HEK293 (cell line): ENCODE data around the gene C2.

ENCODE experiments used
- HOXC10 ChIP-seq: sonication (generic); formaldehyde crosslinking; IDR thresholded peaks from 2 replicates; pipeline ENCODE4 v1.8.1; 2023; ENCODE audit warnings: mild to moderate bottlenecking, missing genetic modification reagents
- IKZF3 ChIP-seq: fragments of 450-650 bp; IDR thresholded peaks from 2 replicates; pipeline ENCODE4 v1.5.0; 2018; ENCODE audit warnings: missing biosample characterization, mild to moderate bottlenecking, missing genetic modification characterization, moderate library complexity
- KLF16 ChIP-seq: fragments of 450-650 bp; formaldehyde crosslinking; IDR thresholded peaks from 2 replicates; pipeline ENCODE4 v1.5.1; 2017; ENCODE audit warnings: missing biosample characterization, missing genetic modification characterization
- KLF9 ChIP-seq: fragments of 450-650 bp; formaldehyde crosslinking; IDR thresholded peaks from 2 replicates; pipeline ENCODE4 v1.5.1; 2016; ENCODE audit warnings: missing biosample characterization, missing genetic modification characterization, low read depth
- PRDM4 ChIP-seq: fragments of 450-650 bp; formaldehyde crosslinking; IDR thresholded peaks from 2 replicates; pipeline ENCODE4 v1.5.1; 2017; ENCODE audit warnings: missing biosample characterization, missing genetic modification characterization
- ZBTB8A ChIP-seq: fragments of 450-650 bp; formaldehyde crosslinking; IDR thresholded peaks from 2 replicates; pipeline ENCODE4 v1.5.1; 2016; ENCODE audit warnings: missing biosample characterization, missing genetic modification characterization
- ZFP41 ChIP-seq: fragments of 450-650 bp; formaldehyde crosslinking; IDR thresholded peaks from 2 replicates; pipeline ENCODE4 v1.5.1; 2016; ENCODE audit warnings: missing biosample characterization, missing genetic modification characterization, borderline replicate concordance
- ZNF132 ChIP-seq: fragments of 450-650 bp; formaldehyde crosslinking; IDR thresholded peaks from 2 replicates; pipeline ENCODE4 v1.5.1; 2017; ENCODE audit warnings: missing biosample characterization, missing genetic modification characterization, borderline replicate concordance
- ZNF18 ChIP-seq: fragments of 450-650 bp; formaldehyde crosslinking; IDR thresholded peaks from 2 replicates; pipeline ENCODE4 v1.5.1; 2016; ENCODE audit warnings: missing biosample characterization, missing genetic modification characterization
- ZNF184 ChIP-seq: fragments of 450-650 bp; IDR thresholded peaks from 2 replicates; pipeline ENCODE4 v1.5.1; 2018; ENCODE audit warnings: missing biosample characterization, mild to moderate bottlenecking, missing genetic modification characterization
- ZNF214 ChIP-seq: fragments of 450-650 bp; formaldehyde crosslinking; IDR thresholded peaks from 2 replicates; pipeline ENCODE4 v1.5.1; 2017; ENCODE audit warnings: missing biosample characterization, mild to moderate bottlenecking, missing genetic modification characterization, borderline replicate concordance
- ZNF24 ChIP-seq: fragments of 450-650 bp; formaldehyde crosslinking; IDR thresholded peaks from 2 replicates; pipeline ENCODE4 v1.5.1; 2016; ENCODE audit warnings: missing biosample characterization, missing genetic modification characterization
- ZNF335 ChIP-seq: fragments of 450-650 bp; formaldehyde crosslinking; conservative IDR thresholded peaks from 2 replicates; pipeline ENCODE4 v1.5.1; 2016; ENCODE audit warnings: missing biosample characterization, missing genetic modification characterization
- ZNF354C ChIP-seq: fragments of 450-650 bp; formaldehyde crosslinking; IDR thresholded peaks from 2 replicates; pipeline ENCODE4 v1.5.1; 2016; ENCODE audit warnings: missing biosample characterization, missing genetic modification characterization, low read depth, borderline replicate concordance
- ZNF404 ChIP-seq: fragments of 450-650 bp; formaldehyde crosslinking; IDR thresholded peaks from 2 replicates; pipeline ENCODE4 v1.5.1; 2017; ENCODE audit warnings: missing biosample characterization, missing genetic modification characterization
- ZNF416 ChIP-seq: fragments of 450-650 bp; formaldehyde crosslinking; IDR thresholded peaks from 2 replicates; pipeline ENCODE4 v1.5.1; 2016; ENCODE audit warnings: missing biosample characterization, missing genetic modification characterization
- ZNF433 ChIP-seq: fragments of 450-650 bp; formaldehyde crosslinking; IDR thresholded peaks from 2 replicates; pipeline ENCODE4 v1.5.1; 2016; ENCODE audit warnings: missing biosample characterization, missing genetic modification characterization, low read depth
- ZNF449 ChIP-seq: fragments of 450-650 bp; formaldehyde crosslinking; IDR thresholded peaks from 2 replicates; pipeline ENCODE4 v1.5.1; 2017; ENCODE audit warnings: missing biosample characterization, mild to moderate bottlenecking, missing genetic modification characterization, moderate library complexity
- ZNF513 ChIP-seq: fragments of 450-650 bp; IDR thresholded peaks from 2 replicates; pipeline ENCODE4 v1.5.1; 2018; ENCODE audit warnings: missing biosample characterization, missing genetic modification characterization
- ZNF544 ChIP-seq: fragments of 450-650 bp; formaldehyde crosslinking; IDR thresholded peaks from 2 replicates; pipeline ENCODE4 v1.5.0; 2017; ENCODE audit warnings: missing biosample characterization, missing genetic modification characterization
- ZNF548 ChIP-seq: fragments of 450-650 bp; formaldehyde crosslinking; IDR thresholded peaks from 2 replicates; pipeline ENCODE4 v1.5.1; 2016; ENCODE audit warnings: missing biosample characterization, missing genetic modification characterization
- ZNF561 ChIP-seq: fragments of 450-650 bp; IDR thresholded peaks from 2 replicates; pipeline ENCODE4 v1.5.1; 2018; ENCODE audit warnings: missing biosample characterization, missing genetic modification characterization, borderline replicate concordance
- ZNF621 ChIP-seq: fragments of 450-650 bp; formaldehyde crosslinking; IDR thresholded peaks from 2 replicates; pipeline ENCODE4 v1.5.1; 2017; ENCODE audit warnings: missing biosample characterization, missing genetic modification characterization
- ZNF639 ChIP-seq: fragments of 450-650 bp; formaldehyde crosslinking; IDR thresholded peaks from 2 replicates; pipeline ENCODE4 v1.5.1; 2016; ENCODE audit warnings: missing biosample characterization, missing genetic modification characterization
- ZNF664 ChIP-seq: fragments of 450-650 bp; formaldehyde crosslinking; IDR thresholded peaks from 2 replicates; pipeline ENCODE4 v1.5.1; 2016; ENCODE audit warnings: missing biosample characterization, missing genetic modification characterization
- ZNF701 ChIP-seq: fragments of 450-650 bp; formaldehyde crosslinking; IDR thresholded peaks from 2 replicates; pipeline ENCODE4 v1.5.1; 2016; ENCODE audit warnings: missing biosample characterization, missing genetic modification characterization
- ZNF76 ChIP-seq: fragments of 450-650 bp; formaldehyde crosslinking; IDR thresholded peaks from 2 replicates; pipeline ENCODE4; 2016; ENCODE audit warnings: low read depth, missing biosample characterization, missing genetic modification characterization, borderline replicate concordance
- ZSCAN4 ChIP-seq: fragments of 450-650 bp; formaldehyde crosslinking; IDR thresholded peaks from 2 replicates; pipeline ENCODE4 v1.5.1; 2017; ENCODE audit warnings: missing biosample characterization, missing genetic modification characterization

Gene C2

GRCh38 chr6:31901953-31902643 is 25.4 kb upstream of the C2 start, which contains the start of gene ZBTB12 (continued):
- no peak for TF ChIP-seq PRDM4 (tag by site-specific recombination)
- TF ChIP-seq ZNF544 (tag by site-specific recombination): no peak
- no peak for TF ChIP-seq ZNF701 (tag by site-specific recombination)
- peak; percentile 72 for TF ChIP-seq ZNF335 (tag by site-specific recombination)
- no peak for TF ChIP-seq ZNF184 (tag by site-specific recombination)
- TF ChIP-seq KLF9 (tag by site-specific recombination): peak; percentile 77
- TF ChIP-seq ZBTB8A: peak; percentile 17; the same call in 1 of the 2 replicates
- no peak for TF ChIP-seq ZNF132 (tag by site-specific recombination)
- TF ChIP-seq ZNF76 (tag by site-specific recombination): peak; percentile 81
- 0 out of 2 replicates have a peak, but pooled peaks have one; percentile 54 for TF ChIP-seq ZNF24
- no peak for TF ChIP-seq ZNF664 (tag by site-specific recombination)
- peak; percentile 86; the same call in 1 of the 2 replicates for TF ChIP-seq ZNF561 (tag by site-specific recombination)
- TF ChIP-seq ZNF354C: no peak
- no peak for TF ChIP-seq ZNF416 (tag by site-specific recombination)
- TF ChIP-seq ZNF18 (tag by site-specific recombination): no peak
- no peak for TF ChIP-seq ZNF548 (tag by site-specific recombination)
- no peak for TF ChIP-seq ZNF433 (tag by site-specific recombination)
- 0 out of 2 replicates have a peak, but pooled peaks have one; percentile 25 for TF ChIP-seq ZNF449 (tag by site-specific recombination)
- no peak for TF ChIP-seq ZNF214 (tag by site-specific recombination)
- no peak for TF ChIP-seq ZSCAN4 (tag by site-specific recombination)
- peak; percentile 57; the same call in 1 of the 2 replicates for TF ChIP-seq KLF16 (tag by site-specific recombination)
- no peak for TF ChIP-seq HOXC10 (CRISPR knock-in tag)
- no peak for TF ChIP-seq ZNF621 (tag by site-specific recombination)
- no peak for TF ChIP-seq ZNF639 (tag by site-specific recombination)
- TF ChIP-seq IKZF3 (tag by site-specific recombination): peak; percentile 58
- no peak for TF ChIP-seq ZFP41 (tag by site-specific recombination)
- peak; percentile 22; the same call in 1 of the 2 replicates for TF ChIP-seq ZNF513 (tag by site-specific recombination)
- no peak for TF ChIP-seq ZNF404 (tag by site-specific recombination)
